Measurements from ENCODE around the gene SUCLG2.

SUCLG2 gene

GRCh38 chr3:67495751-67496150, 158.7 kb downstream of the SUCLG2 start:
- Histone ChIP-seq H3K27me3 (ENCODE audit: control insufficient read depth in 1 of 2, insufficient read depth in 2 of 2, low read length in 2 of 2) (no peaks in the 10 kb centered on the region), H3K4me1 (ENCODE audit: insufficient read depth, low read length) (peaks cover 10% of the 10 kb centered on the region), H3K4me3 (ENCODE audit: low read depth in 1 of 2, low read length in 2 of 2) (no peak overlapping the region), H3K9me3 (ENCODE audit: low read length) (no peaks in the 10 kb centered on the region), H3K36me3 (ENCODE audit: insufficient read depth, low read length) (peaks cover 7% of the 10 kb centered on the region), H3K27ac (ENCODE audit: low read depth, low read length) (no peak overlapping the region), H3K9ac (ENCODE audit: low read length) (no peak overlapping the region)

DNA sequence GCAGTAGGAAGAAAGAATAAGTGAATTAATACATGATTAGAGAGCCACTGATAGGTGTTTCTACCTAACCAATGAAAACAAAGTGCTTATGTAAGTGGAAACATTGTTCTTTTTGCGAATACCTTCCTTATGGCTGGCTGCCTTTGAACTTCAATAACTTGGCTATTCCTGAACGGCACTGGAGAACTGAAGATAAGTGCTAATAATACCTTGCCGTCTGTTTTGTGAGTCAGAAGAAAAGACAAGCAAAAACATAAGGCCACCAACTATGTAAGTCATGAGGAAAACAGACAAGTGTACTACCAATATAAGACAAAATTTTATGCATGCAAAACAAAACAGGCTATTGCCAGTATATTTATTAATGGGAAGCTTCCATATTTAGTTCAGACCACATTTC, 160.6 kb downstream of the SUCLG2 start:
- Histone ChIP-seq H3K27me3 (ENCODE audit: control insufficient read depth in 1 of 2, insufficient read depth in 2 of 2, low read length in 2 of 2) (no peaks in the 10 kb centered on the region), H3K36me3 (ENCODE audit: insufficient read depth, low read length) (peaks cover 7% of the 10 kb centered on the region), H3K4me3 (ENCODE audit: low read depth in 1 of 2, low read length in 2 of 2) (no peak overlapping the region), H3K9ac (ENCODE audit: low read length) (no peak overlapping the region), H3K4me1 (ENCODE audit: insufficient read depth, low read length) (peaks cover 22% of the 10 kb centered on the region), H3K9me3 (ENCODE audit: low read length) (no peaks in the 10 kb centered on the region), H3K27ac (ENCODE audit: low read depth, low read length) (no peak overlapping the region)

DNA sequence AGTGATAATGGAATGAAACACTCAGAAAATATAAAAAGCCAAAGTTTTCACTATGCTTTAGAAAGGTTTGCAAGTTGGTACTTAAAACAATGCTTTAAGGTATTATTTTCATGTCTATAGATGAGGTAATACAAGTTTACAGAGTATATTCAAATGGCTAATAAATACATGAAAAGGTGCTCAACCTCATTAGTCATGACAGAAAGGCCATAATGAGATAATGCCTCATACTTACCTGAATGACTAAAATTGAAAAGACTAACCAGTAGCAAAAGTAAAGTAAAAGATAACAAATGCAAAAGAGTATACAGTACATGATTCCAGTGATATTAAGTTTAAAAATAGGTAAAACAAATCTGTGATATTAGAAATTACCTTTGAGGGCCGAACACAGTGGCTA, 163.8 kb downstream of the SUCLG2 start:
- no peak overlapping the region for H3K4me3 ChIP-seq (ENCODE audit: low read depth in 1 of 2, low read length in 2 of 2)
- H3K27ac ChIP-seq (ENCODE audit: low read depth, low read length): no peak overlapping the region
- H3K4me1 ChIP-seq (ENCODE audit: insufficient read depth, low read length): peaks cover 21% of the 10 kb centered on the region
- H3K9me3 ChIP-seq (ENCODE audit: low read length): no peaks in the 10 kb centered on the region
- no peak overlapping the region for H3K9ac ChIP-seq (ENCODE audit: low read length)
- H3K27me3 ChIP-seq (ENCODE audit: control insufficient read depth in 1 of 2, insufficient read depth in 2 of 2, low read length in 2 of 2): no peaks in the 10 kb centered on the region
- peaks cover 7% of the 10 kb centered on the region for H3K36me3 ChIP-seq (ENCODE audit: insufficient read depth, low read length)

GRCh38 chr3:67489816-67490215, 164.6 kb downstream of the SUCLG2 start:
- Histone ChIP-seq H3K27me3 (ENCODE audit: control insufficient read depth in 1 of 2, insufficient read depth in 2 of 2, low read length in 2 of 2) (no peaks in the 10 kb centered on the region), H3K36me3 (ENCODE audit: insufficient read depth, low read length) (peaks cover 7% of the 10 kb centered on the region), H3K9me3 (ENCODE audit: low read length) (no peaks in the 10 kb centered on the region), H3K27ac (ENCODE audit: low read depth, low read length) (no peak overlapping the region), H3K9ac (ENCODE audit: low read length) (no peak overlapping the region), H3K4me1 (ENCODE audit: insufficient read depth, low read length) (peaks cover 21% of the 10 kb centered on the region), H3K4me3 (ENCODE audit: low read depth in 1 of 2, low read length in 2 of 2) (no peak overlapping the region)

- no peak overlapping the region for H3K27ac ChIP-seq (ENCODE audit: low read depth, low read length)
- H3K36me3 ChIP-seq (ENCODE audit: insufficient read depth, low read length): no peaks in the 10 kb centered on the region
- H3K4me3 ChIP-seq (ENCODE audit: low read depth in 1 of 2, low read length in 2 of 2): no peak overlapping the region
- H3K27me3 ChIP-seq (ENCODE audit: control insufficient read depth in 1 of 2, insufficient read depth in 2 of 2, low read length in 2 of 2): no peaks in the 10 kb centered on the region
- no peaks in the 10 kb centered on the region for H3K9me3 ChIP-seq (ENCODE audit: low read length)
- H3K9ac ChIP-seq (ENCODE audit: low read length): no peak overlapping the region
- H3K4me1 ChIP-seq (ENCODE audit: insufficient read depth, low read length): peaks cover 21% of the 10 kb centered on the region
These were observed 166.8 kb downstream of the SUCLG2 start for GRCh38 chr3:67487564-67488114.

- Histone ChIP-seq H3K36me3 (ENCODE audit: insufficient read depth, low read length) (no peaks in the 10 kb centered on the region), H3K9ac (ENCODE audit: low read length) (no peak overlapping the region), H3K27me3 (ENCODE audit: control insufficient read depth in 1 of 2, insufficient read depth in 2 of 2, low read length in 2 of 2) (no peaks in the 10 kb centered on the region), H3K9me3 (ENCODE audit: low read length) (no peaks in the 10 kb centered on the region), H3K27ac (ENCODE audit: low read depth, low read length) (no peak overlapping the region), H3K4me3 (ENCODE audit: low read depth in 1 of 2, low read length in 2 of 2) (no peak overlapping the region), H3K4me1 (ENCODE audit: insufficient read depth, low read length) (peaks cover 21% of the 10 kb centered on the region)
These were observed 167.5 kb downstream of the SUCLG2 start for GRCh38 chr3:67486883-67487282.

DNA sequence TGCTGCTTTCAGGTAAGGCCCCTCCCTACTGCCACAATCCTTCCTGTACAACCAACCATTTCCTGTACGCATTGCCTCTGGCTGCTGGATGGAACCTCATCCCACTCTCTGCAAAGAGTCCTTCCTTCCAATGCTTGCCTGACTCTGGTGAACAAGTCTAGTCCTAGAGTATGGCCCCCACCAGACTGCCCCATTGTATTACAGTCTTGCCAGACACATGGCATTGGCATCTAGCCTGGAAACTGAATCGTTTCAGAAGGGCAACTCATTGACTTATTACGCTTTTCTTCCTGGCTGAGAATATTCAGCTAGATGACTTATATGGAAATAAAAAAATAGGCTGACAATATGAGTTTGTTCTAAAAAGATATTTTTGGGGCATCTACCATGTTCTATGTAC, 170.3 kb downstream of the SUCLG2 start:
- no peak overlapping the region for H3K4me3 ChIP-seq (ENCODE audit: low read depth in 1 of 2, low read length in 2 of 2)
- no peaks in the 10 kb centered on the region for H3K27me3 ChIP-seq (ENCODE audit: control insufficient read depth in 1 of 2, insufficient read depth in 2 of 2, low read length in 2 of 2)
- H3K9ac ChIP-seq (ENCODE audit: low read length): no peak overlapping the region
- H3K36me3 ChIP-seq (ENCODE audit: insufficient read depth, low read length): no peaks in the 10 kb centered on the region
- peaks cover 9% of the 10 kb centered on the region for H3K4me1 ChIP-seq (ENCODE audit: insufficient read depth, low read length)
- H3K27ac ChIP-seq (ENCODE audit: low read depth, low read length): no peak overlapping the region
- H3K9me3 ChIP-seq (ENCODE audit: low read length): no peaks in the 10 kb centered on the region

GRCh38 chr3:67481126-67481525, 173.3 kb downstream of the SUCLG2 start:
- no peaks in the 10 kb centered on the region for H3K27me3 ChIP-seq (ENCODE audit: control insufficient read depth in 1 of 2, insufficient read depth in 2 of 2, low read length in 2 of 2)
- no peak overlapping the region for H3K4me3 ChIP-seq (ENCODE audit: low read depth in 1 of 2, low read length in 2 of 2)
- no peak overlapping the region for H3K9ac ChIP-seq (ENCODE audit: low read length)
- H3K9me3 ChIP-seq (ENCODE audit: low read length): no peaks in the 10 kb centered on the region
- no peak overlapping the region for H3K27ac ChIP-seq (ENCODE audit: low read depth, low read length)
- no peaks in the 10 kb centered on the region for H3K36me3 ChIP-seq (ENCODE audit: insufficient read depth, low read length)
- no peaks in the 10 kb centered on the region for H3K4me1 ChIP-seq (ENCODE audit: insufficient read depth, low read length)

DNA sequence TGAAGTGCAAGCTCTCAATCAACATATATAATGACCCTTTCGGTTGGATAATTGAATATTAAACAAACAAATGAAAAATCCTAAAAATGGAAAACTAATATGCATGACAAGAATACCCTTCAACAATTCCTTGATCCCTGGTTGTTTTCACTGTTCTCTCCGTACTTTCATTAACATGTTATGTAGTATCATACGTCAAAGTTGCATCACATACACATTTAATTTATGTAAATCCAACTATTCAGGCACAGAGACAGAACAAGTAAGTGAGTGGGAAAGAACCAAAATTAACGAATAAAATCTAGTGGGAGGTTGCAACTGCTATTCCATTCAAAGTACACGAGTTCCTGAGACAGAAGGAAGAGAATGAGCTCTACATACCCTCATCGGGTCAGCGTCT, 176.0 kb downstream of the SUCLG2 start:
- H3K9ac ChIP-seq (ENCODE audit: low read length): no peak overlapping the region
- H3K4me3 ChIP-seq (ENCODE audit: low read depth in 1 of 2, low read length in 2 of 2): no peak overlapping the region
- no peak overlapping the region for H3K27ac ChIP-seq (ENCODE audit: low read depth, low read length)
- no peaks in the 10 kb centered on the region for H3K36me3 ChIP-seq (ENCODE audit: insufficient read depth, low read length)
- no peaks in the 10 kb centered on the region for H3K9me3 ChIP-seq (ENCODE audit: low read length)
- no peaks in the 10 kb centered on the region for H3K4me1 ChIP-seq (ENCODE audit: insufficient read depth, low read length)
- no peaks in the 10 kb centered on the region for H3K27me3 ChIP-seq (ENCODE audit: control insufficient read depth in 1 of 2, insufficient read depth in 2 of 2, low read length in 2 of 2)

GRCh38 chr3:67474311-67474710, 180.1 kb downstream of the SUCLG2 start:
- no peaks in the 10 kb centered on the region for H3K36me3 ChIP-seq (ENCODE audit: insufficient read depth, low read length)
- no peaks in the 10 kb centered on the region for H3K4me1 ChIP-seq (ENCODE audit: insufficient read depth, low read length)
- no peaks in the 10 kb centered on the region for H3K27me3 ChIP-seq (ENCODE audit: control insufficient read depth in 1 of 2, insufficient read depth in 2 of 2, low read length in 2 of 2)
- H3K9me3 ChIP-seq (ENCODE audit: low read length): no peaks in the 10 kb centered on the region
- H3K27ac ChIP-seq (ENCODE audit: low read depth, low read length): no peak overlapping the region
- H3K4me3 ChIP-seq (ENCODE audit: low read depth in 1 of 2, low read length in 2 of 2): no peak overlapping the region
- H3K9ac ChIP-seq (ENCODE audit: low read length): no peak overlapping the region

GRCh38 chr3:67472674-67473201, 181.7 kb downstream of the SUCLG2 start:
- H3K9ac ChIP-seq (ENCODE audit: low read length): no peak overlapping the region
- no peaks in the 10 kb centered on the region for H3K27me3 ChIP-seq (ENCODE audit: control insufficient read depth in 1 of 2, insufficient read depth in 2 of 2, low read length in 2 of 2)
- no peak overlapping the region for H3K4me3 ChIP-seq (ENCODE audit: low read depth in 1 of 2, low read length in 2 of 2)
- H3K36me3 ChIP-seq (ENCODE audit: insufficient read depth, low read length): no peaks in the 10 kb centered on the region
- H3K27ac ChIP-seq (ENCODE audit: low read depth, low read length): no peak overlapping the region
- no peaks in the 10 kb centered on the region for H3K9me3 ChIP-seq (ENCODE audit: low read length)
- no peaks in the 10 kb centered on the region for H3K4me1 ChIP-seq (ENCODE audit: insufficient read depth, low read length)

DNA sequence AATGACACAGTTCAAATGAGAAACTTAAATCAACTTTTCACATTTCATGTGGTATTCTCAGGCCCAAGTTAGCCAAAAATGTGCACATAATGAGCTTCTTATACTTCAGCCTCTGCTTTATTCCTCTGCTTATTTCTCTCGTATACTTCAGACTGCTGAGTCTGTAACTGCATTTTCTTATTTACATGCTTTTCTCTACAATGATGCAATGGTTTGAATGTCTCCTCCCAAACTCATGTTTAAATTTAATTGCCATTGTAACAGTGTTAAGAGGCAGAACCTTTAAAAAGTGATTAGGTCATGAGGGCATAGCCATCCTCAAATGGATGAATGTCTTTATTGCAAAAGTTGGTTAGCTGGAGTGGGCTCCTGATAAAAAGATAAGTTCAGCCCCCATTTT, 184.2 kb downstream of the SUCLG2 start:
- Histone ChIP-seq H3K9ac (ENCODE audit: low read length) (no peak overlapping the region), H3K9me3 (ENCODE audit: low read length) (no peaks in the 10 kb centered on the region), H3K27ac (ENCODE audit: low read depth, low read length) (no peak overlapping the region), H3K4me1 (ENCODE audit: insufficient read depth, low read length) (no peaks in the 10 kb centered on the region), H3K27me3 (ENCODE audit: control insufficient read depth in 1 of 2, insufficient read depth in 2 of 2, low read length in 2 of 2) (no peaks in the 10 kb centered on the region), H3K36me3 (ENCODE audit: insufficient read depth, low read length) (no peaks in the 10 kb centered on the region), H3K4me3 (ENCODE audit: low read depth in 1 of 2, low read length in 2 of 2) (no peak overlapping the region)

Measured in muscle layer of colon (tissue), 2 donors.